Measurements from ENCODE around the gene SLC22A1.

The SLC22A1 gene

DNA sequence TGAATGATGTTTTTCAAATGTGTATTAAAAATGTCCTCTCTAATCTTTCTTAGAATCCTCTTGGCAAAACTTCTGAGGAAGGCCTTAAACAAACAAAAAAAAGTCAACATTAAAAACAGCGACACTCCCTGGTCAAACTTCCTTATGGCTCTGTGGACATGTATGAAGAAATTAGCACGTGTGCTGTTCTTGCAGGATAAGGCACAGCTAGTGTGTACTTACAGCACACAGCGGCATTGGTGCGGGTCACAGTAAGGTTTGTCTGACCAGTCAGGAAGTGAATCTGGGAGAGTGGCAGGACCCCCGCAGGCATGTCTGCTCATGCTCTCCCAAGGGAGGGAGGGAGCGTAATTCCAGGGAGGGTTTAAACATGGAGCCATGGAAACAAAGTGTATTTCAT, 38.8 kb downstream of the SLC22A1 start:
- TF ChIP-seq, protein P1, sequence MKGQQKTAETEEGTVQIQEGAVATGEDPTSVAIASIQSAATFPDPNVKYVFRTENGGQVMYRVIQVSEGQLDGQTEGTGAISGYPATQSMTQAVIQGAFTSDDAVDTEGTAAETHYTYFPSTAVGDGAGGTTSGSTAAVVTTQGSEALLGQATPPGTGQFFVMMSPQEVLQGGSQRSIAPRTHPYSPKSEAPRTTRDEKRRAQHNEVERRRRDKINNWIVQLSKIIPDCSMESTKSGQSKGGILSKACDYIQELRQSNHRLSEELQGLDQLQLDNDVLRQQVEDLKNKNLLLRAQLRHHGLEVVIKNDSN (IDR thresholded peaks at IDR 0.05), result no peak
- TF ChIP-seq FOXM1 (IDR thresholded peaks at IDR 0.05; ENCODE audit: borderline replicate concordance, low read depth) (no peak), CEBPB (IDR thresholded peaks at IDR 0.05) (no peak), EP300 (IDR thresholded peaks at IDR 0.05; ENCODE audit: borderline replicate concordance) (no peak)

DNA sequence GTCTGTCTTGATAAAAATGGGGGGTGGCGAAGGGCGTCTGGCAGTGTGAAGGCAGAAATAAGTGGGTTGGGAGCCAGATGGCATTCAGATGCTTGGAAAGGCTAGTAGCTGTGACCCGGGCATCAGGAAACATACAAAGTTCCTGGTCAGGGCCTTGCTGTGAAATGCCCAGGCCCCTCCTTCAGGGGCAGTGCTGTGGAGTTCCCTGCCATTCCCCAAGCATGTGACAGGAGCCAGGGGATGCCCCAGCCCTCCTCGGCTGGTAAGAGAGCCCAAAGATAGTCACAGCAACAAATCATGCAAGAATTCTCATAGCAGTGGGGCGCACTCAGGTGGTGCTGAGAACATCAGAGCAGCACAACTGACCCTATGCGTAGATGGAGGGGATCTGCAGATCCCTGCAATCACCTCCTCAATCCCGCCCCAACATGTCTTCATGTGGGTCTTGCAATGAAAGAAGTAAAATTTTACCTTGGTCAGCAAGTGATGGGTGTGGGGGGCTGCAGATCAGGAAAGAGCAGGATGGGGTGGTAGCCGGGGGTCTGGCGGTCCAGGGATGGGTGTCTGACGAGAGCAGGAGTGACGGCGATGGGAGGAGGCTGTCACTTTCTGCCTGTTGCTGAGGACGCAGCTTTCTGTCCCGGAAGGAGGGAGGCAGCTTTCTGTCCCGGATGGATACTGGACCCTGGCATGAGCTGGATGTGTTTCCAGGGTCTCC, 39.5 kb downstream of the SLC22A1 start:
- TF ChIP-seq ZBTB7A (IDR thresholded peaks at IDR 0.05; ENCODE audit: low read depth) (no peak), FOXM1 (IDR thresholded peaks at IDR 0.05; ENCODE audit: borderline replicate concordance, low read depth) (no peak), EGR1 (IDR thresholded peaks at IDR 0.05) (no peak), YY1 (IDR thresholded peaks at IDR 0.05; ENCODE audit: low read depth) (no peak), NFIC (IDR thresholded peaks at IDR 0.05) (no peak), RAD21 (IDR thresholded peaks at IDR 0.05; ENCODE audit: low read depth) (no peak), TCF12 (IDR thresholded peaks at IDR 0.05; ENCODE audit: low read depth) (no peak), EP300 (IDR thresholded peaks at IDR 0.05; ENCODE audit: borderline replicate concordance) (no peak), TAF1 (IDR thresholded peaks at IDR 0.05; ENCODE audit: low read depth) (no peak), CEBPB (IDR thresholded peaks at IDR 0.05) (no peak), TEAD4 (IDR thresholded peaks at IDR 0.05) (no peak), CREB1 (IDR thresholded peaks at IDR 0.05; ENCODE audit: low read depth) (no peak)
- TF ChIP-seq, protein P1 (IDR thresholded peaks at IDR 0.05), result no peak
- TF ChIP-seq, protein P2, sequence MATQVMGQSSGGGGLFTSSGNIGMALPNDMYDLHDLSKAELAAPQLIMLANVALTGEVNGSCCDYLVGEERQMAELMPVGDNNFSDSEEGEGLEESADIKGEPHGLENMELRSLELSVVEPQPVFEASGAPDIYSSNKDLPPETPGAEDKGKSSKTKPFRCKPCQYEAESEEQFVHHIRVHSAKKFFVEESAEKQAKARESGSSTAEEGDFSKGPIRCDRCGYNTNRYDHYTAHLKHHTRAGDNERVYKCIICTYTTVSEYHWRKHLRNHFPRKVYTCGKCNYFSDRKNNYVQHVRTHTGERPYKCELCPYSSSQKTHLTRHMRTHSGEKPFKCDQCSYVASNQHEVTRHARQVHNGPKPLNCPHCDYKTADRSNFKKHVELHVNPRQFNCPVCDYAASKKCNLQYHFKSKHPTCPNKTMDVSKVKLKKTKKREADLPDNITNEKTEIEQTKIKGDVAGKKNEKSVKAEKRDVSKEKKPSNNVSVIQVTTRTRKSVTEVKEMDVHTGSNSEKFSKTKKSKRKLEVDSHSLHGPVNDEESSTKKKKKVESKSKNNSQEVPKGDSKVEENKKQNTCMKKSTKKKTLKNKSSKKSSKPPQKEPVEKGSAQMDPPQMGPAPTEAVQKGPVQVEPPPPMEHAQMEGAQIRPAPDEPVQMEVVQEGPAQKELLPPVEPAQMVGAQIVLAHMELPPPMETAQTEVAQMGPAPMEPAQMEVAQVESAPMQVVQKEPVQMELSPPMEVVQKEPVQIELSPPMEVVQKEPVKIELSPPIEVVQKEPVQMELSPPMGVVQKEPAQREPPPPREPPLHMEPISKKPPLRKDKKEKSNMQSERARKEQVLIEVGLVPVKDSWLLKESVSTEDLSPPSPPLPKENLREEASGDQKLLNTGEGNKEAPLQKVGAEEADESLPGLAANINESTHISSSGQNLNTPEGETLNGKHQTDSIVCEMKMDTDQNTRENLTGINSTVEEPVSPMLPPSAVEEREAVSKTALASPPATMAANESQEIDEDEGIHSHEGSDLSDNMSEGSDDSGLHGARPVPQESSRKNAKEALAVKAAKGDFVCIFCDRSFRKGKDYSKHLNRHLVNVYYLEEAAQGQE (IDR thresholded peaks at IDR 0.05; ENCODE audit: low read depth), result no peak
- TF ChIP-seq, protein P3, sequence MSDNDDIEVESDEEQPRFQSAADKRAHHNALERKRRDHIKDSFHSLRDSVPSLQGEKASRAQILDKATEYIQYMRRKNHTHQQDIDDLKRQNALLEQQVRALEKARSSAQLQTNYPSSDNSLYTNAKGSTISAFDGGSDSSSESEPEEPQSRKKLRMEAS (IDR thresholded peaks at IDR 0.05), result no peak

DNA sequence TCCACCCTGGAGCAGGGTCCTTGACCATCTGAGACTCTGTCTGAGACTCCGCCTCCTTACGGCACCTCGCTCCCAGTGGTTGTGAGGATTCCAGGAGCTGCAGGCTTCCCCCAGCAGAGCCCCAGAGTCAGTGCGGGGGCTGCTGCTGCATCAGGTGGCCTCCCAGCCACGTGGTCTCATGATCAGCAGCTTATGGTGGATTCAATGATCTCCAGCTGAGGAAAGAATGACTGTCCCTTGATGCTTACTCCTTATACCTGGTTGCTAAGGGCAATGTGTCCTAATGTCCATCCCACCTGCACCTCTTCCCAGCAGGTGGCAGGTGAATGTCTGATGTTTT, 40.0 kb downstream of the SLC22A1 start:
- TF ChIP-seq, protein P3 (IDR thresholded peaks at IDR 0.05), result no peak
- TF ChIP-seq EGR1 (IDR thresholded peaks at IDR 0.05) (no peak), NFIC (IDR thresholded peaks at IDR 0.05) (no peak), CEBPB (IDR thresholded peaks at IDR 0.05) (no peak)

DNA sequence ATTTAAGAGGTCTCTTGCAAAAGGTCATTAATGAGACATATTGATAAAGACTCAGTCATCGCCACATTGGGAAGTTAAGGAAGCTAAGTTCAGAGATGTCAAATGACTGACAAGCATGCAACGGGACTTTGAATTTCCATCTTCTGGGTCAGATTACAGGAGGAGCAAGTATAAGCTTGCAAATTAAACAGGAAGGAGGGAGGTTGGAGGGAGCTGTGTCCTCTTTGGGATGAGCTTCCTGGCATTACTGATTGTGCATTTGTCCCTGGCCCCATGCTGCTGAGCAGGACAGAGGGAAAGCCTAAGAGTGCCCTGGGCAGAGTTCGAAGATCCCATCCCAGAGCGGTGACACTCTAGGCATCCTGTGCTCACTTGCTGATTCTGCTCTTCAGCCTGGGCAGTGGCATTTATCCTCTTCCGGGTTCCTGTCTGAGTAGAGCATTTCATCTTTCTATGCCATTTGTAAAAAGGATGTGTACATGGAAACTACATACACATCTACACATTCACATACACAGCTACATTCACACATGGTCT, 40.5 kb downstream of the SLC22A1 start:
- no peak for TF ChIP-seq FOXM1 (IDR thresholded peaks at IDR 0.05; ENCODE audit: borderline replicate concordance, low read depth)
- TF ChIP-seq, protein P3 (IDR thresholded peaks at IDR 0.05), result no peak
- no peak for TF ChIP-seq EP300 (IDR thresholded peaks at IDR 0.05; ENCODE audit: borderline replicate concordance)
- TF ChIP-seq CEBPB (IDR thresholded peaks at IDR 0.05), result no peak

DNA sequence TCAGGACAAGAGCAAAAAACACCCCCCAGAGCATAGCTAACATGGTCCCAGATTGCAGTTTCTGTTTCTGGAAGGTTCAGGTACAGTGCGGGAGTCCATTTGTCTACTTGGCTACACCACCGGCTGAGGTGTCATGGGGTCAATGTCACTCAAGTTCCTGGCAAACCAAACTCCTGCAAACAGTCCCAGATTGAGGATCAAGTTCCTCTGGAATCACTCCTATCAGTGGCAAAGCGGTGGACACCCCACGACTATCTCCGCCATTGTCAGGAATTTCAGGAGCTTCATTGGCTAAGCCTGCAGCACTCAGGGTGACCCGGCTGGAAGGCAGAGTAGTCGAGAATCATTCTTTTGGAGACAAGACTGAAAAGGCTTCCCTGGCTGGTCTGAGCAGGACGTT, 41.8 kb downstream of the SLC22A1 start:
- no peak for TF ChIP-seq CEBPB (IDR thresholded peaks at IDR 0.05)

DNA sequence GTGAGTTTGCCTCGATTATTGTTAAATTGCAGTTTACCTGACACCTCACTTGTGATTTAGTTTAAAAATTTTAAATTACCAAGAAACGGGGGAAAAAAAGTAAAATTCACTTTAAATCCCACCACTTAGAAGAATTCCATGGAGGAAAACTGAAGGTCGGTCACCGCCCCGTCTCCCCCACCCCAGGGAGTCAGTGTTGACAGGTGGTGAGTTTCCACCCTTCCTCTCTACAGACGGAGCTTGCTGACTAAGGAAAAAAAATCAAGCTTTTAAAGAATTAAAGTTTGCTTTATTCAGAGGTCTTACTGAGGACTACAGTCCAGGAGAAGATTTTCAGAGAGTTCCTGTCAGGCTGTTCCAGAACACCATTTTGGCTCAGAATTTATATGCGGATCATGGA, 42.3 kb downstream of the SLC22A1 start:
- no peak for TF ChIP-seq TCF12 (IDR thresholded peaks at IDR 0.05; ENCODE audit: low read depth)
- TF ChIP-seq, protein P1 (IDR thresholded peaks at IDR 0.05), result no peak
- no peak for TF ChIP-seq RAD21 (IDR thresholded peaks at IDR 0.05; ENCODE audit: low read depth)
- TF ChIP-seq, protein P2 (IDR thresholded peaks at IDR 0.05; ENCODE audit: low read depth), result no peak
- TF ChIP-seq TEAD4 (IDR thresholded peaks at IDR 0.05), result no peak
- TF ChIP-seq NFIC (IDR thresholded peaks at IDR 0.05), result no peak
- no peak for TF ChIP-seq EP300 (IDR thresholded peaks at IDR 0.05; ENCODE audit: borderline replicate concordance)
- TF ChIP-seq ZBTB7A (IDR thresholded peaks at IDR 0.05; ENCODE audit: low read depth), result no peak
- no peak for TF ChIP-seq TAF1 (IDR thresholded peaks at IDR 0.05; ENCODE audit: low read depth)
- TF ChIP-seq CREB1 (IDR thresholded peaks at IDR 0.05; ENCODE audit: low read depth), result no peak
- TF ChIP-seq CEBPB (IDR thresholded peaks at IDR 0.05), result no peak
- no peak for TF ChIP-seq FOXM1 (IDR thresholded peaks at IDR 0.05; ENCODE audit: borderline replicate concordance, low read depth)

Measured in Ishikawa (cell line).